GM12891 (cell line): ENCODE data around the gene ARHGEF4.

Experiments used
- DNase-seq: peaks from one replicate; pipeline ENCODE4 v3.0.0; 2011; ENCODE audit warnings: low spot score; ENCODE audit not compliant: insufficient read length
- FAIRE-seq: peaks from 2 replicates; lab custom pipeline; 2011; peaks lifted over from hg19 to GRCh38; lab: Jason Lieb, UNC
- PAX5 ChIP-seq: IDR thresholded peaks from 2 replicates; pipeline ENCODE4 v1.6.1; 2011; ENCODE audit warnings: low read length, moderate library complexity, mild to moderate bottlenecking; ENCODE audit not compliant: insufficient read depth, severe bottlenecking
- POLR2A ChIP-seq: IDR thresholded peaks from 2 replicates; pipeline ENCODE4 v1.6.1; 2011; ENCODE audit warnings: low read depth, low read length, control low read depth
- POLR2AphosphoS5 ChIP-seq: IDR thresholded peaks from 2 replicates; pipeline ENCODE4 v1.6.1; 2011; ENCODE audit warnings: low read depth, low read length, control low read depth
- POU2F2 ChIP-seq: IDR thresholded peaks from 2 replicates; pipeline ENCODE4 v1.6.1; 2011; ENCODE audit warnings: low read depth, mild to moderate bottlenecking, control low read depth, low read length, moderate library complexity
- SPI1 ChIP-seq: IDR thresholded peaks from 2 replicates; pipeline ENCODE4 v1.6.1; 2011; ENCODE audit warnings: low read depth, low read length, control low read depth
- TAF1 ChIP-seq: IDR thresholded peaks from 2 replicates; pipeline ENCODE4 v1.6.1; 2011; ENCODE audit warnings: low read depth, low read length, control low read depth

Gene ARHGEF4

DNA sequence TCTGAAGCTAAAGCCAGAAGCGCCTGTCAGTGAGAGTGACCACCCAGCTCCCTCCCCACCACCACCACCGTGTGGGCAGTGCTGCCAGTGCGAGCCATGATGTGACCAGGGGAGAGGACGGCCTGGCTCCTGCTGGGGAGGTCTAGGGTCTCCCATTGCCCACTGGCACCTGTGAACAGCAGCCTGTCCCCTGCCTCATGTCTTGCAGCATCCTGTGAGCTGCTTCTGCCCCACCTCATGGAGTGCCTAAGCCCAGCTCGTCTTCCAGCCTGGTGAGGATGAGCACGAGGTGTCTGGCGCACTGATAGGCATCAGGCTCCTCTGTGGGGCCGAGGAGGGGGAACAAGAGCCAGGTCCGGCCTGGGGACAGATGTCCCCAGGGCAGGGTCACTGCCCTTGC, 195.2 kb downstream of the ARHGEF4 start:
- FAIRE-seq: no peak

DNA sequence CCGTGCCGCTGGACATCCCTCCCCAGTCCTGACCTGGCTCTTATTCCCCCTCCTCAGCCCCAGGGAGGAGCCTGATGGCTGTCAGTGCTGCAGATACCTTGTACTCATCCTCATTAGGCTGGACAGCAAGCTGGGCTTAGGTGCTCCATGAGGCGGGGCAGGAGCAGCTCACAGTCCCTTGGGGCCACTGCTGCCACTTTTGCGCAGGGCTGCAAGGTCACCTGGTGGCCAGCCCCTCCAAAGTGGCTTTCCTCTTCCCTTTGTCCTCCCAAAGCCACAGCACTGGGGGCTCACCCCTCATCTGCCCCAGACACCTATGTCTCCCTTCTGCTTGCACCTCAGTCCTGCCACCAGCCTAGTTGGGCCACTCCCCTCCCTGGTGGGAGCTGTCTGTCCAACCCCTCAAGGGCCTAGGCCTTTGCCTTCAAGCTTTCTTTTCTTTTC, 195.7 kb downstream of the ARHGEF4 start:
- DNase-seq: no peak
- FAIRE-seq: no peak
- TF ChIP-seq TAF1 (no peak), POLR2AphosphoS5 (no peak), PAX5 (no peak), SPI1 (no peak), POLR2A (no peak), POU2F2 (no peak)

More for the DNA sequence above, 195.2 kb downstream of the ARHGEF4 start:
- no peak for TF ChIP-seq POLR2A
- no peak for DNase-seq

DNA sequence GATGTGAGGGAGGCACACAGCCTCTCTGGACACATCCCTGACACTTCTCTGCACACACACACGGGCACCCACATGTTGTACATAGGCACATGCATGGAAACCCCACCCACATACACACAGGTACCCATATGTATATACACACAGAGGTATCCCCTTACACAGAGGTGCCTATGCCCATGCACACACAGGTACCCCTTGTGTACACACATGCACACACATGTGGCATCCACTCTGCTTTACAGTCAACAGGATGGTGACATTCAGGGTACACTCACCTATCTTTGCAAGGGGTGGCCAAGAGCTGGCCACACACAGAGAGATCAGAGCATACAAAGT, 197.0 kb downstream of the ARHGEF4 start:
- DNase-seq: no peak
- FAIRE-seq: no peak
- TF ChIP-seq SPI1: no peak

DNA sequence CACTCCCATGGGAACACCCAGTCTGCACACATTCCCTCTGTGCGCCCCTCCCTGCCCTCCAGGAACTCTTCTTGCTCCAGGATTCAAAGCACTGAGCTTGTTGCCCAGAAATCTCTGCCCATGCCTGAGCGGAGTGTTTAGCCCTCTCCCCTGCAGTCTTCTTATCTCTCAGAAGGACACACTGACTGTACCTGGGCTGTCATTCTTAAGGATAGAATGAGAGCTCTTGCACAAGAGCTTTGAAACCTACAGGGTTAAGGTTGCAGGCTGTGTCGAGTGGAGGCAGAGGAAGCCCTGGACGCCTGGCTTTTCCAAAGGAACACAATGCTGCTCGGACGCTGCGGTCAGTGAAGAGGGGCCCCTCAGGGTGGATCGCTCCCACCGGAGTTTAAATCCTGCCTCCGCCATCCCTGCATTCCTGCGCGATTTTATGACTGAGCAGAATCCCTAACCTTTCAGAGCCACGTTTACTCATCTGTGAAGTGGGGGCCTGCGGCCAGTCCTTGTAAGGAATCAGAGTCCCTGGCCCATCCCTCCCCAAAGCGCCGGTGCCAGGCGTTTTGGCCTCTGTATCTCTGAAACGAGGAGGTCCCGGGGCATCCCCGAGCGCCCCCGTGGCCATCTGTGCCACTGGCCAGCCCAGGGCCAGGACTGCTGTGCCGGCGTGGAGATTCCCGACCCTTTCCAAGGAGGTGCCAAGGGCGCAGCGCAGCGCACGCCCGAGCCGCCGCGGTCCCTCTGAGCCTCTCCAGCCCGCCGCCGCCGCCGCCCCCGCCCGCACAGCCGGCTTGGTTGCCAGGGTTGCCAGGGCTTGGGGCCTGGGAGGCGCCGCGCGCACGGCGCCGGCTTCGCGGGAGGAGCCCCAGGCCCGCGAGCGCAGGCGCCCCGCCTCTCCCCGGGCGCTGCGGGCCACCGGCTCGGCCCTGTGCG, 197.7 kb downstream of the ARHGEF4 start:
- FAIRE-seq (no peak), DNase-seq (no peak)
- TF ChIP-seq SPI1 (no peak), POLR2AphosphoS5 (no peak), PAX5 (no peak), POLR2A (no peak), POU2F2 (no peak), TAF1 (no peak)

DNA sequence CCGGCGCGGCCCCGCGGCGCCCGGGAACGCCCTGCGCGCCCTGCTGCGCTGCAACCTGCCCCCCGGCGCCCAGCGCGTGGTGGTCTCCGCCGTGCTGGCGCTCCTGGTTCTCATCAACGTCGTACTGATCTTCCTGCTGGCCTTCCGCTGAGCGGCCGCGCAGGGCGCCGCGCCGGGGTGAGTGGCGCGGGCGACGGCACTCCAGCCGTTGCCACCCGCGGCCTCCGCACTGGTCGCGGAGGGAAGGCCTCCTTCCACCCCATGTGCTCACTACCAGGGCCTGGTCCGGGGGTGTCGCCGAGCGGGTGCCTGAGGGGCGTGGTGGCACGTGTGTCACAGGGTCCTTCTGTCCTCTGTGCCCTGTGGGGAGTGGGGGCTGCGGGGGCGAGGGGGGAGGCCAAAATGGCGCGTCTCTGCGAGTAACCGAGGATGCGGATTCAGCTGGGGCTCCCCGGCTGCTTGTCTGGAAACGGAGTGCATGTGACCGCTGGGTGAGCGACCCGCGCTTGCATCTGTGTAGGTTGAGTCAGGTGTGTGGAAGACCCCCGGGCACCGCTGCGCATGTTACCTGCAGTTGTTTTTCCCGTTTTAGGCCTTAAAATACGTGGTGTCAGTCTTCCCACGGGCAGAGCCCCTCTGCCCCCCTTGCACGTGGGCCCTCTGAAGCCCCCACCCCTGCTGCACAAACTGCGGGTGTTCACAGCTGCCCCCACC, 198.6 kb downstream of the ARHGEF4 start:
- TF ChIP-seq PAX5: no peak
- no peak for TF ChIP-seq TAF1
- DNase-seq: no peak
- no peak for FAIRE-seq

DNA sequence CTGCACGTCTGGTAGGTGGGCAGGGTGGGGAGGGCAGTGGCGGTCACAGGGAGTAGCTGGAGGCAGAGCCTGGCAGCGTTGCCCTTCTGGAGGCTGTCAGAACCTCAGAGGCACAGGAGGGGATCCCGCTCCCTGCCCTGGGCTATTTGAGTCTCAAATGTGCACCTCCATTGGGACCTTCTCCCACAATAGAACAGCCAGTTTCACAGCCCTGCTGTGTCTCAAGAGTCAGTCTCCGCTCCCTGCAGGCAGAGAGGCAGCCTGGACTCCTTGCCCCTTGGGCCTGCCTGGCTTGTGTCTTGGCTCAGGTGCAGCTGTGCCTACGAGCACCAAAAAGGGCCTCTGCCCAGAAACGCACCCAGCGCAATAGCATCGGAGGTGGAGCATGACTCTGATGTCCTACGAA, 199.1 kb downstream of the ARHGEF4 start:
- TF ChIP-seq POLR2AphosphoS5: no peak
- no peak for TF ChIP-seq POU2F2
- no peak for TF ChIP-seq TAF1
- no peak for TF ChIP-seq PAX5
- TF ChIP-seq SPI1: no peak
- TF ChIP-seq POLR2A: no peak
- DNase-seq (no peak), FAIRE-seq (no peak)

DNA sequence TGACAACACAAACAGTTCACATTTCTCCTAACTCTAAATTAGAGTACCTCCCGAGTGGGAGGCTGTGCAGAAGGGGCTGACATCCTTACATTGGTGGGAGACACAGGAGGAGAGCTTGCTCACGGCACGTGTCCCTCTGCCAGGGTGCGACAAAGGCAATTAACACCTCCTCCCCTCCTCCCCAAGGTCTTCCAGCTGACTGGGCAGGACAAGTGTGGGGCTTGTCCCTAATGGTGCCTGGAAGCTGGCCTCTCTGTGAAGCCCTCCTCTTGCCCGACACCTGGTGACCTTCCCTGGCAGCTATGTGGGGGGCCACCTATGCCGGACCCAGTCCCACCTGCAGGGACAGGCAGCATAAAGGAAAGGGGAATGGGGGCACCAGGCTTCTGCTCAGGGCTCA, 199.6 kb downstream of the ARHGEF4 start:
- FAIRE-seq (no peak), DNase-seq (no peak)
- TF ChIP-seq POLR2AphosphoS5 (no peak), SPI1 (no peak), TAF1 (no peak), PAX5 (no peak), POU2F2 (no peak), POLR2A (no peak)

DNA sequence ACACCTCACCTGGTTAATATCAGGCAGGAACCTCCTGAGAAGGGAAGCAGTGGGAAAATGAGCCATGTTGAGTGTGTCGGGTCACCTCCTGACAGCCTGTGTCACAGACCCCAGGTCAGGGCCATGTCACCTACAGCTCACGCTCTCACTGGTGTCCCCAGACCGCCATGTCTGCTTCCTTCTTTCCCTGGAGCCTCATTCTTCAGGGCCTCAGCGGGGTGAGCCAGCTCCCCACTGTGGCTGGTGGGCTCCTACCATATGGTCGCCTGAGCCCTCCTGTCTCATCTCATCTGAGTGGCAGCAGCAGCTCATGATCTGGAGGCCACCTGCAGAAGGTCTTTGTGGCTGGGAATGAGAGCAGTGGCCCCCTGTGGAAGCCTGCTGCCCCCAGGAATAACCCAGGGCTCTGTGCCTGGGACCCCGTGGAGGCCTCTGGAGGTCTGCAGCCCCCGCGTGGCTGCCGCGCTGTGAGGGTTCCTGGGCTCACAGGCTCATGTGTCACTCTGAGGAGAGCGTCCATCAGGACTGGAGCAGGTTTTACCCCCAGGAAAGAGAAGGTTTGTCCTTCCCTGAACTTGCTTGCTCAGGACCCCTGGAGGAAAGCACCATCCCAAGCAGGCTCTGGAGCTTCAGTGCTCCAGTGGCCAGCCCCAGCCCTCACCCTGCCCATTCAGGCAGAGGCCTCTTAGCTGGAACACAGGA, 200.1 kb downstream of the ARHGEF4 start:
- TF ChIP-seq POU2F2 (no peak), TAF1 (no peak), PAX5 (no peak), POLR2AphosphoS5 (no peak), SPI1 (no peak), POLR2A (no peak)
- DNase-seq (no peak), FAIRE-seq (no peak)

DNA sequence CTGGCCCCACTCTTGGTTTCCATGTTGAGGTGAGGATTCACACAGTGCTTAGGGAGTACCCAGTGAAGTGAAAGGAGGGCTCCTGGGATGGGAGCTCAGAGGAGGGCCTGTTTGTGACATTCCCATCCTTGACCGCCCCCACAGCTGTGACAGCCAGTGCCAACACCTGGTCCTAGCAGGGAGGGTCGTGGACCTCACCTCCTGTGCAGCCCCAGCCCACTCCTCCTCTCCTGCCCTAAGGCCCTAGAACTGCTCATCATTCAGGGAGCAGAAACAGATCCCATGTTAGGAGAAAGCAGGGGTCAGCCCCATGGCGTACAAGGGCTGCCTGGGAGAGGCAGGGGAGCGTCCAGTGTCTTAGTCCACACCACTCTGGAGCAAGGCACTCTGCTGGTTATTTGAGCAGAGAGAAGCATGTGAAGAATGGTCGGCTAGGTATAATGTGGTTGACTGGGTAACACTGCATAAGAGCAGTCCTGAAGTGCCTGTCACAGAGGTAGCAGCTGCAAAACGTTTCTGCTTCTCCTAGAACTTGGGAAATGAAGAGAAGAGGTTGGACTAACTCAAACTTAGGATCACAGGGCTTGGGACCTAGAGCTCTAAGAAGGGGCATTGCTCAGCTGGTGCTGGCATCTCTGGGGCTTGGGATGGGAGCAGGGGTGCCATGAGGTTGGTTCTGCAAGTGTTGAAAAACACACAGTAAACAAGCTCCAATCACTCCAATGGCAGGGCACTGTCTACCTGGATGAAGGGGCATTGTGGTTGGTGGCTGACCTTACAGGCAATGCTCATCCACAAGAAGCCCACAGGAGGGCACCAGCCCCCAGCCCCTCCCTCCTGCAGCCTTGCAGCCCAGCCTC, 200.9 kb downstream of the ARHGEF4 start:
- TF ChIP-seq POLR2AphosphoS5 (no peak), TAF1 (no peak), SPI1 (no peak), POU2F2 (no peak), POLR2A (no peak), PAX5 (no peak)

More for the DNA sequence above, 200.9 kb downstream of the ARHGEF4 start:
- DNase-seq (no peak), FAIRE-seq (no peak)
